HepG2 (cell line): ENCODE measurements around the gene CMIP. TPM values are rescaled to one million over a fixed set of nuclear protein-coding genes. Genes with fewer than 3 reads are reported as not detected.

ENCODE experiments used
- ARID4A ChIP-seq: sonication (generic); formaldehyde crosslinking; IDR thresholded peaks from 2 replicates; pipeline ENCODE4 v1.5.0; 2020; ENCODE audit warnings: mild to moderate bottlenecking, missing genetic modification reagents, borderline replicate concordance
- CAMTA2 ChIP-seq: sonication (generic); formaldehyde crosslinking; IDR thresholded peaks from 2 replicates; pipeline ENCODE4 v1.4.0; 2020; ENCODE audit warnings: mild to moderate bottlenecking, missing genetic modification reagents, borderline replicate concordance
- CREB1 ChIP-seq, 2 experiments: fragments of 450-650 bp in 1 of 2; IDR thresholded peaks; 2 replicates each; pipeline ENCODE4 v1.6.1; 2016 to 2017; ENCODE audit warnings: control low read depth in 1 of 2, mild to moderate bottlenecking in 1 of 2, missing compliant biosample characterization in 1 of 2, missing genetic modification characterization in 1 of 2
- HDAC2 ChIP-seq: sonication (generic); formaldehyde crosslinking; IDR thresholded peaks from 2 replicates; pipeline ENCODE4 v1.4.0; 2020; ENCODE audit warnings: missing genetic modification reagents
- ISL2 ChIP-seq: sonication (generic); formaldehyde crosslinking; IDR thresholded peaks from 2 replicates; pipeline ENCODE4 v1.5.0; 2020; ENCODE audit warnings: missing genetic modification reagents
- MAFF ChIP-seq: IDR thresholded peaks from 2 replicates; pipeline ENCODE4 v1.6.1; 2011; ENCODE audit warnings: low read depth, low read length, improper control_type of control experiment
- MAFK ChIP-seq, 2 experiments: IDR thresholded peaks in 1 of 2; conservative IDR thresholded peaks in 1 of 2; 2 replicates each; pipeline ENCODE4 v1.6.1; 2011; ENCODE audit warnings: improper control_type of control experiment in 2 of 2, low read length in 2 of 2
- MTA3 ChIP-seq: sonication (generic); formaldehyde crosslinking; IDR thresholded peaks from 2 replicates; pipeline ENCODE4 v1.4.0; 2020; ENCODE audit warnings: missing genetic modification reagents
- MYPOP ChIP-seq: sonication (generic); formaldehyde crosslinking; IDR thresholded peaks from 2 replicates; pipeline ENCODE4 v1.8.1; 2023; ENCODE audit warnings: mild to moderate bottlenecking, moderate library complexity, missing genetic modification reagents
- SAP130 ChIP-seq: IDR thresholded peaks from 2 replicates; pipeline ENCODE4 v1.6.1; 2016; ENCODE audit warnings: low read depth
- SKI ChIP-seq: fragments of 450-650 bp; IDR thresholded peaks from one replicate; pipeline ENCODE4 v1.6.1; 2018; ENCODE audit warnings: mild to moderate bottlenecking; ENCODE audit not compliant: partially characterized antibody
- TAF15 ChIP-seq: fragments of 200-400 bp; formaldehyde crosslinking; IDR thresholded peaks from one replicate; pipeline ENCODE4 v1.6.1; 2018; ENCODE audit warnings: mild to moderate bottlenecking, low read depth, low read length; ENCODE audit not compliant: poor library complexity, severe bottlenecking
- ZFP36 ChIP-seq: fragments of 150-350 bp; IDR thresholded peaks from 2 replicates; pipeline ENCODE4 v1.6.1; 2018; ENCODE audit warnings: borderline replicate concordance, low read length, low read depth; ENCODE audit not compliant: partially characterized antibody
- ZGPAT ChIP-seq: IDR thresholded peaks from 2 replicates; pipeline ENCODE4 v1.6.1; 2016; ENCODE audit warnings: mild to moderate bottlenecking
- ZNF143 ChIP-seq: sonication (generic); formaldehyde crosslinking; IDR thresholded peaks from 2 replicates; pipeline ENCODE4 v1.4.0; 2020; ENCODE audit warnings: missing genetic modification reagents
- ZNF224 ChIP-seq: sonication (generic); formaldehyde crosslinking; IDR thresholded peaks from 2 replicates; pipeline ENCODE4 v1.5.0; 2020; ENCODE audit warnings: mild to moderate bottlenecking, missing genetic modification reagents
- ZNF543 ChIP-seq: sonication (generic); formaldehyde crosslinking; IDR thresholded peaks from 2 replicates; pipeline ENCODE4 v1.4.0; 2020; ENCODE audit warnings: mild to moderate bottlenecking, missing genetic modification reagents
- ZNF703 ChIP-seq: sonication (generic); formaldehyde crosslinking; IDR thresholded peaks from 2 replicates; pipeline ENCODE4 v1.5.1; 2020; ENCODE audit warnings: missing genetic modification reagents, mild to moderate bottlenecking, moderate library complexity, borderline replicate concordance
- ZNF784 ChIP-seq: sonication (generic); formaldehyde crosslinking; IDR thresholded peaks from 2 replicates; pipeline ENCODE4 v1.5.1; 2020; ENCODE audit warnings: missing genetic modification reagents, mild to moderate bottlenecking, borderline replicate concordance
- ZNF891 ChIP-seq: sonication (generic); formaldehyde crosslinking; IDR thresholded peaks from 2 replicates; pipeline ENCODE4 v1.5.0; 2020; ENCODE audit warnings: mild to moderate bottlenecking, missing genetic modification reagents
- polyA plus RNA-seq, 8 experiments: library from polyadenylated mRNA; depleted of rRNA in 3 of 8; stranded (reverse) in 7 of 8; unstranded in 1 of 8; fragments of >200 nt; fragmentation: Illumina TruSeq in 4 of 8; extraction: Trizol in 4 of 8; gene quantifications; 2 replicates each; pipeline versions ENCODE4 v1.2.1 to v1.2.3, GENCODE V29; 2011 to 2016; ENCODE audit warnings: low read depth in 4 of 8, missing spikeins in 1 of 8, mixed read lengths in 1 of 8; ENCODE audit not compliant: insufficient read depth in 1 of 8
- total RNA-seq, 5 experiments: library from RNA; depleted of rRNA; stranded (reverse); fragments of >200 nt; fragmentation: Illumina TruSeq; extraction: Trizol; gene quantifications; 2 replicates each; pipeline ENCODE4 v1.2.3, GENCODE V29; 2016; ENCODE audit warnings: low read depth in 1 of 5

CMIP gene
- total and polyA plus RNA-seq, 2 of the 13 experiments (the other 11 are each of a cell fraction or from before 2014, with no cell fraction given): 10.9 to 18.1 TPM

- TF ChIP-seq MAFF: peak; percentile 12; the same call in 1 of the 2 replicates
- no peak for TF ChIP-seq ZNF543 (CRISPR knock-in tag)
- TF ChIP-seq ZFP36: no peak
- no peak for TF ChIP-seq ISL2
- peak; percentile 9 for TF ChIP-seq SKI
- TF ChIP-seq CREB1 (IDR thresholded peaks at IDR 0.05): peak; percentile 35; the same call in 1 of the 2 replicates
- no peak for TF ChIP-seq CREB1 (CRISPR knock-in tag; IDR thresholded peaks at IDR 0.05)
- TF ChIP-seq ZNF224: no peak
- no peak for TF ChIP-seq TAF15
- peak; percentile 73; a peak in 3 of 4 replicates for TF ChIP-seq MAFK (conservative IDR thresholded peaks at IDR 0.05 in 1 of 2, IDR thresholded peaks at IDR 0.05 in 1 of 2; ENCODE audit: low read length in 2 of 2)
- peak; percentile 57; the same call in 1 of the 2 replicates for TF ChIP-seq ZNF784
- TF ChIP-seq ZGPAT (CRISPR knock-in tag): no peak
- 0 out of 2 replicates have a peak, but pooled peaks have one; percentile 20 for TF ChIP-seq HDAC2 (CRISPR knock-in tag)
- TF ChIP-seq MYPOP: no peak
- no peak for TF ChIP-seq MTA3
- TF ChIP-seq ZNF891: 0 out of 2 replicates have a peak, but pooled peaks have one; percentile 49
- peak; percentile 36; the same call in 1 of the 2 replicates for TF ChIP-seq SAP130
- no peak for TF ChIP-seq CAMTA2 (CRISPR knock-in tag)
- no peak for TF ChIP-seq ZNF143 (CRISPR knock-in tag)
- TF ChIP-seq ZNF703 (CRISPR knock-in tag): no peak
- TF ChIP-seq ARID4A (CRISPR knock-in tag): 0 out of 2 replicates have a peak, but pooled peaks have one; percentile 19
Observed at GRCh38 chr16:81440888-81441761, 3.5 kb upstream of the CMIP start (continued).
